ENCODE measurements around the gene PHACTR2.
"Not testable (repeated sequence)": the region's sequence is repeated elsewhere in the genome, so short reads cannot be mapped to it uniquely, and the experiment has no call there.

The PHACTR2 gene

GRCh38 chr6:143699430-143699825, 21.7 kb downstream of the PHACTR2 start:
- no peak for DNase-seq

- DNase-seq: peak; percentile 6
Observed at GRCh38 chr6:143700684-143701348, 23.1 kb downstream of the PHACTR2 start.

GRCh38 chr6:143701349-143702234, 23.8 kb downstream of the PHACTR2 start:
- no peak for DNase-seq

GRCh38 chr6:143705569-143705968, 27.8 kb downstream of the PHACTR2 start:
- DNase-seq: no peak

- DNase-seq: no peak
Observed at GRCh38 chr6:143707697-143708096, 29.9 kb downstream of the PHACTR2 start.

GRCh38 chr6:143708889-143709288, 31.1 kb downstream of the PHACTR2 start:
- DNase-seq: no peak

- DNase-seq: no peak
Observed at GRCh38 chr6:143711714-143712113, 33.9 kb downstream of the PHACTR2 start.

GRCh38 chr6:143718472-143718871, 40.7 kb downstream of the PHACTR2 start:
- DNase-seq: no peak

- no peak for DNase-seq
Observed at GRCh38 chr6:143721642-143722041, 43.9 kb downstream of the PHACTR2 start.

GRCh38 chr6:143724876-143725275, 47.1 kb downstream of the PHACTR2 start:
- DNase-seq: no peak

- DNase-seq: no peak
Observed at GRCh38 chr6:143726015-143726647, 48.4 kb downstream of the PHACTR2 start.

GRCh38 chr6:143727035-143727434, 49.3 kb downstream of the PHACTR2 start:
- DNase-seq: no peak

GRCh38 chr6:143731789-143732188, 54.0 kb downstream of the PHACTR2 start:
- DNase-seq: no peak

- DNase-seq: no peak
Observed at GRCh38 chr6:143732536-143732935, 54.8 kb downstream of the PHACTR2 start.

GRCh38 chr6:143733510-143733909, 55.7 kb downstream of the PHACTR2 start:
- no peak for DNase-seq

GRCh38 chr6:143734641-143735063, 56.9 kb downstream of the PHACTR2 start:
- DNase-seq: peak; percentile 33

GRCh38 chr6:143738072-143738690, 60.4 kb downstream of the PHACTR2 start:
- DNase-seq: not testable (repeated sequence)

- DNase-seq: no peak
Observed at GRCh38 chr6:143739341-143739851, 61.6 kb downstream of the PHACTR2 start.

- no peak for DNase-seq
Observed at GRCh38 chr6:143740213-143740612, 62.4 kb downstream of the PHACTR2 start.

GRCh38 chr6:143741480-143741879, 63.7 kb downstream of the PHACTR2 start:
- DNase-seq: no peak

GRCh38 chr6:143742070-143742954, 64.5 kb downstream of the PHACTR2 start:
- DNase-seq: no peak

GRCh38 chr6:143742955-143743255, 65.1 kb downstream of the PHACTR2 start:
- DNase-seq: no peak

Measured in NCI-H69 (cell line).